SK-N-SH (cell line): ENCODE results near the gene ZNF804A. TPM values are rescaled to one million over a fixed set of nuclear protein-coding genes. Genes with fewer than 3 reads are reported as not detected.
A peak's percentile ranks its signal among the peaks of the same experiment; 100 is the strongest.

Experiments used
- CTCF ChIA-PET: fragments of 300-600, 350-600 bp; formaldehyde crosslinking; extraction: SDS; loops from one replicate; lab custom pipeline; 2021; lab: Yijun Ruan, JAX
- POLR2A ChIA-PET: fragments of 350-600 bp; sonication (Branson Sonifier 250); formaldehyde crosslinking; extraction: SDS; loops from one replicate; lab custom pipeline; 2020; ENCODE audit warnings: antibody characterized with exemption, inconsistent platforms; lab: Yijun Ruan, JAX
- DNase-seq: peaks from one replicate; pipeline ENCODE4 v3.0.0; 2012
- H2AFZ ChIP-seq: fragments of 200-600 bp; sonication (generic); 2 replicates; pipeline ENCODE4 v1.8.1; 2016; ENCODE audit warnings: antibody characterized with exemption, mild to moderate bottlenecking, low read depth
- H3F3A ChIP-seq: fragments of 200-600 bp; sonication (generic); replicated peaks from 2 replicates; pipeline ENCODE3; 2016; ENCODE audit warnings: antibody characterized with exemption, mild to moderate bottlenecking; ENCODE audit not compliant: insufficient read depth
- H3K27ac ChIP-seq, 2 experiments: fragments of 200-500 bp in 1 of 2; fragments of 200-600 bp in 1 of 2; sonication (Bioruptor generic) in 1 of 2; sonication (generic), shearing (Covaris generic) in 1 of 2; 2 replicates each; pipeline versions ENCODE4 v1.5.1 to v1.6.1; 2014 to 2016; ENCODE audit warnings: low read depth in 2 of 2, inconsistent platforms in 1 of 2, low read length in 1 of 2, mild to moderate bottlenecking in 1 of 2, mixed read lengths in 1 of 2
- H3K27me3 ChIP-seq: fragments of 200-600 bp; sonication (generic), shearing (Covaris generic); 2 replicates; pipeline ENCODE4 v1.6.1; 2016; ENCODE audit warnings: mixed run types; ENCODE audit not compliant: insufficient read depth
- H3K36me3 ChIP-seq, 2 experiments: fragments of 200-500 bp in 1 of 2; fragments of 200-600 bp in 1 of 2; sonication (Bioruptor generic) in 1 of 2; sonication (generic) in 1 of 2; replicated peaks in 1 of 2; 2 replicates each; pipeline versions ENCODE3 to v1.5.1; 2014 to 2016; ENCODE audit warnings: low read length in 1 of 2, mild to moderate bottlenecking in 1 of 2; ENCODE audit not compliant: insufficient read depth in 2 of 2, control insufficient read depth in 1 of 2
- H3K4me1 ChIP-seq, 2 experiments: fragments of 200-500 bp in 1 of 2; fragments of 200-600 bp in 1 of 2; sonication (Bioruptor generic) in 1 of 2; sonication (generic), shearing (Covaris generic) in 1 of 2; 2 replicates each; pipeline versions ENCODE4 v1.5.1 to v1.6.1; 2014 to 2016; ENCODE audit warnings: low read depth in 1 of 2, low read length in 1 of 2, mixed run types in 1 of 2; ENCODE audit not compliant: insufficient read depth in 2 of 2, control insufficient read depth in 1 of 2
- H3K4me2 ChIP-seq: fragments of 200-600 bp; sonication (generic), shearing (Covaris generic); 2 replicates; pipeline ENCODE4 v1.6.1; 2017; ENCODE audit warnings: mixed run types
- H3K4me3 ChIP-seq, 2 experiments: fragments of 200-500 bp in 1 of 2; fragments of 200-600 bp in 1 of 2; sonication (Bioruptor generic) in 1 of 2; sonication (generic), shearing (Covaris generic) in 1 of 2; 2 replicates each; pipeline versions ENCODE4 v1.5.1 to v1.8.1; 2014 to 2016; ENCODE audit warnings: low read depth in 2 of 2, inconsistent platforms in 1 of 2, low read length in 1 of 2, mild to moderate bottlenecking in 1 of 2, mixed read lengths in 1 of 2, moderate library complexity in 1 of 2
- H3K79me2 ChIP-seq: fragments of 200-600 bp; sonication (generic); 2 replicates; pipeline ENCODE4 v1.8.1; 2017; ENCODE audit warnings: mild to moderate bottlenecking; ENCODE audit not compliant: insufficient read depth
- H3K9ac ChIP-seq: fragments of 200-600 bp; sonication (generic); 2 replicates; pipeline ENCODE4 v1.6.1; 2017; ENCODE audit warnings: mixed run types
- H3K9me2 ChIP-seq: fragments of 200-600 bp; sonication (generic); 2 replicates; pipeline ENCODE4 v1.6.1; 2017; ENCODE audit warnings: mixed run types
- H3K9me3 ChIP-seq: fragments of 200-600 bp; sonication (generic); 2 replicates; pipeline ENCODE4 v1.6.1; 2017; ENCODE audit warnings: mixed run types, mild to moderate bottlenecking, moderate library complexity
- H4K20me1 ChIP-seq: fragments of 200-600 bp; sonication (generic); 2 replicates; pipeline ENCODE4 v1.6.1; 2017; ENCODE audit warnings: mild to moderate bottlenecking, mixed run types; ENCODE audit not compliant: insufficient read depth
- FOSL2 ChIP-seq: IDR thresholded peaks from 2 replicates; pipeline ENCODE4 v1.4.0; 2012; ENCODE audit warnings: low read depth, mild to moderate bottlenecking, moderate library complexity, borderline replicate concordance
- RAD21 ChIP-seq: IDR thresholded peaks from 2 replicates; pipeline ENCODE4 v1.6.1; 2012; ENCODE audit warnings: mild to moderate bottlenecking, low read length
- SMC3 ChIP-seq: IDR thresholded peaks from 2 replicates; pipeline ENCODE4 v1.6.1; 2012; ENCODE audit warnings: low read depth, low read length, improper control_type of control experiment
- WGBS: methylation state at CpG from one replicate; pipeline ENCODE4 v1.1.6; 2017; ENCODE audit warnings: low lambda C conversion rate; 5-methylcytosine and 5-hydroxymethylcytosine counted together
- polyA plus RNA-seq, 3 experiments: library from polyadenylated mRNA; depleted of rRNA; stranded (reverse); fragments of >200 nt; gene quantifications; 2 replicates each; pipeline ENCODE4 v1.2.3, GENCODE V29; 2012
- TF ChIP-seq, protein P1 (sequence below): fragments of 150-350 bp; IDR thresholded peaks from 2 replicates; pipeline ENCODE4 v1.6.1; 2017; ENCODE audit warnings: antibody characterized with exemption, low read length, low read depth, borderline replicate concordance
- TF ChIP-seq, protein P2 (sequence below): IDR thresholded peaks from 2 replicates; pipeline ENCODE4 v1.4.0; 2012; ENCODE audit warnings: low read depth
- TF ChIP-seq, protein P3 (sequence below): IDR thresholded peaks from 2 replicates; pipeline ENCODE4; 2012
- TF ChIP-seq, protein P4 (sequence below): fragments of 200-600 bp; sonication (generic); IDR thresholded peaks from 2 replicates; pipeline ENCODE4 v1.6.1; 2017; ENCODE audit warnings: antibody characterized with exemption, mild to moderate bottlenecking, moderate library complexity

The ZNF804A gene
- polyA plus RNA-seq, 1 of the 3 experiments (the other 2 are of a cell fraction), result 0.02 TPM

DNA sequence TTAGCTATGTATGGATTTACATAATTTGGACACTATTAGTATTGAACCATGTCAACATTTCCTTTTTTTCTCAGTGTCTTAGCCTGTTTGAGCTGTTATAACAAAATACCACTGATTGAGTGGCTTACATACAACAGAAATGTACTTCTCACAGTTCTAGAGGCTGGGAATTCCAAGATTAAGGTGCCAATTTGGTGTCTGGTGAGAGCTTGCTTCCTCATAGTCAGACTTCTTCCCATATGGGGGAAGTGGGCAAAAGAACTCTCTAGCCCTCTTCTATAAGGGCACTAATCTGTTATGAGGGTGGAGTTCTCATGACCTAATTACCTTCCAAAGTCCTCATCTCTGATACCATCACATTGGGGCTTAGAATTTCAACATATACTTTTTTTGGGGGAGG is 12.6 kb downstream of the ZNF804A start:
- H3K27ac ChIP-seq, result no peak overlapping the region
- TF ChIP-seq, protein P1, sequence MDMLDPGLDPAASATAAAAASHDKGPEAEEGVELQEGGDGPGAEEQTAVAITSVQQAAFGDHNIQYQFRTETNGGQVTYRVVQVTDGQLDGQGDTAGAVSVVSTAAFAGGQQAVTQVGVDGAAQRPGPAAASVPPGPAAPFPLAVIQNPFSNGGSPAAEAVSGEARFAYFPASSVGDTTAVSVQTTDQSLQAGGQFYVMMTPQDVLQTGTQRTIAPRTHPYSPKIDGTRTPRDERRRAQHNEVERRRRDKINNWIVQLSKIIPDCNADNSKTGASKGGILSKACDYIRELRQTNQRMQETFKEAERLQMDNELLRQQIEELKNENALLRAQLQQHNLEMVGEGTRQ, result no peak
- TF ChIP-seq, protein P2, sequence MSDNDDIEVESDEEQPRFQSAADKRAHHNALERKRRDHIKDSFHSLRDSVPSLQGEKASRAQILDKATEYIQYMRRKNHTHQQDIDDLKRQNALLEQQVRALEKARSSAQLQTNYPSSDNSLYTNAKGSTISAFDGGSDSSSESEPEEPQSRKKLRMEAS, result no peak
- no peak overlapping the region for H2AFZ ChIP-seq

DNA sequence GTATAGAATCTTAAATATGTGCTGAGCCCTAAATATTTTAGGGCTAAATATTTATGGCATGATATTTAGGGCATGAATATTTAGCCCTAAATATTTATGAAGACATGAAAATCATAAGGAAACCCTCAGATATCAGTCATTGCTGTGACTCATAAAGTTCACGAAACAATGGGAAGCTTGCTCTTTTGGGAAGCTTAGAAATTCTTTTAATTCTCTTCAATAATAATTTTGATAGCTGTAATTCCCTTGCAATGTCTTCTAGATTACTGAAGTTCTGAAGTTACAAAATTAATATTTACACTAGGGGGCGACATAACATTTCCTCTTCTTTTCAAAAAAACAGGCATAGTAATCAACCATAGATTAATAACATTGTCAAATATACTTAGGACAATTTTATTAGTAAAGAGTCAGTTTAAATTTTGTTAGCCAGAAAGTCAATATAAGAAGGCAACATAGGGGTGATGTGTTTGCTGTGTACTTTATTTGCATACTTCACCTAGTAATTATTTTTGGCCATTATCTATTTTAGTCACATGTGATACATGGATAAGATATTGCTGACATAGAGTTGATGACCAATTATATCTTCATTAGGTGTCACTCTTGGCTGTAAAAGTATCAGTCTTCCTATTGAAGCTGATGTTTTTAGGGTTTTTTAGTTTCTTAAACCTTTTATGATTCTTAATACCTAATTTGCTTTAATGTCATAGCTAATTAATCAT is 13.2 kb downstream of the ZNF804A start:
- H3F3A ChIP-seq, result no peaks in the 10 kb centered on the region
- WGBS, result 3% methylated on average over 2 of the region's 2 CpGs
- no peaks in the 10 kb centered on the region for H3K27me3 ChIP-seq
- no peaks in the 10 kb centered on the region for H4K20me1 ChIP-seq
- no peaks in the 10 kb centered on the region for H3K9me2 ChIP-seq
- POLR2A ChIA-PET, result no interaction called here
- DNase-seq, result peak; percentile 22
- TF ChIP-seq RAD21 (peak; percentile 68), SMC3 (peak; percentile 11; the same call in 1 of the 2 replicates), FOSL2 (no peak)
- TF ChIP-seq, protein P3, sequence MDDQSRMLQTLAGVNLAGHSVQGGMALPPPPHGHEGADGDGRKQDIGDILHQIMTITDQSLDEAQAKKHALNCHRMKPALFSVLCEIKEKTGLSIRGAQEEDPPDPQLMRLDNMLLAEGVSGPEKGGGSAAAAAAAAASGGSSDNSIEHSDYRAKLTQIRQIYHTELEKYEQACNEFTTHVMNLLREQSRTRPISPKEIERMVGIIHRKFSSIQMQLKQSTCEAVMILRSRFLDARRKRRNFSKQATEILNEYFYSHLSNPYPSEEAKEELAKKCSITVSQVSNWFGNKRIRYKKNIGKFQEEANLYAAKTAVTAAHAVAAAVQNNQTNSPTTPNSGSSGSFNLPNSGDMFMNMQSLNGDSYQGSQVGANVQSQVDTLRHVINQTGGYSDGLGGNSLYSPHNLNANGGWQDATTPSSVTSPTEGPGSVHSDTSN, result no peak
- TF ChIP-seq, protein P4, sequence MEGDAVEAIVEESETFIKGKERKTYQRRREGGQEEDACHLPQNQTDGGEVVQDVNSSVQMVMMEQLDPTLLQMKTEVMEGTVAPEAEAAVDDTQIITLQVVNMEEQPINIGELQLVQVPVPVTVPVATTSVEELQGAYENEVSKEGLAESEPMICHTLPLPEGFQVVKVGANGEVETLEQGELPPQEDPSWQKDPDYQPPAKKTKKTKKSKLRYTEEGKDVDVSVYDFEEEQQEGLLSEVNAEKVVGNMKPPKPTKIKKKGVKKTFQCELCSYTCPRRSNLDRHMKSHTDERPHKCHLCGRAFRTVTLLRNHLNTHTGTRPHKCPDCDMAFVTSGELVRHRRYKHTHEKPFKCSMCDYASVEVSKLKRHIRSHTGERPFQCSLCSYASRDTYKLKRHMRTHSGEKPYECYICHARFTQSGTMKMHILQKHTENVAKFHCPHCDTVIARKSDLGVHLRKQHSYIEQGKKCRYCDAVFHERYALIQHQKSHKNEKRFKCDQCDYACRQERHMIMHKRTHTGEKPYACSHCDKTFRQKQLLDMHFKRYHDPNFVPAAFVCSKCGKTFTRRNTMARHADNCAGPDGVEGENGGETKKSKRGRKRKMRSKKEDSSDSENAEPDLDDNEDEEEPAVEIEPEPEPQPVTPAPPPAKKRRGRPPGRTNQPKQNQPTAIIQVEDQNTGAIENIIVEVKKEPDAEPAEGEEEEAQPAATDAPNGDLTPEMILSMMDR, result peak; percentile 78
- TF ChIP-seq, all 33 proteins: peak for 3
- H3K9ac ChIP-seq, result no peak overlapping the region
- H3K4me3 ChIP-seq, result no peak overlapping the region; a peak in 1 of 4 replicates
- H3K4me1 ChIP-seq, result no peaks in the 10 kb centered on the region
- no peak overlapping the region for H3K4me2 ChIP-seq
- no peak overlapping the region for H2AFZ ChIP-seq
- H3K36me3 ChIP-seq, result no peaks in the 10 kb centered on the region
- H3K9me3 ChIP-seq, result no peaks in the 10 kb centered on the region
- H3K79me2 ChIP-seq, result no peaks in the 10 kb centered on the region
- CTCF ChIA-PET, result interaction anchor here (0.6 to 2.6 kb wide), 19 partner anchors 11 to 1849 kb away, joined by 3 to 10 read pairs (median 3); no protein-coding TSS in a partner anchor
- no peak overlapping the region for H3K27ac ChIP-seq

More for the DNA sequence above, 12.6 kb downstream of the ZNF804A start:
- ChIA-PET POLR2A (no interaction called here), CTCF (interaction anchor here (0.6 to 2.6 kb wide), 16 partner anchors 10 to 1850 kb away, joined by 3 to 10 read pairs (median 4); no protein-coding TSS in a partner anchor)
- H3K4me2 ChIP-seq, result no peak overlapping the region
- no peaks in the 10 kb centered on the region for H3K4me1 ChIP-seq
- no peak overlapping the region for H3K4me3 ChIP-seq
- H3K9ac ChIP-seq, result no peak overlapping the region
- no peaks in the 10 kb centered on the region for H3F3A ChIP-seq
- no peaks in the 10 kb centered on the region for H3K9me3 ChIP-seq
- H3K27me3 ChIP-seq, result no peaks in the 10 kb centered on the region
- H3K36me3 ChIP-seq, result no peaks in the 10 kb centered on the region
- no peaks in the 10 kb centered on the region for H4K20me1 ChIP-seq
- no peak for DNase-seq
- H3K79me2 ChIP-seq, result no peaks in the 10 kb centered on the region
- H3K9me2 ChIP-seq, result no peaks in the 10 kb centered on the region
